GM12874 (cell line): Measurements from ENCODE around the gene SRRT.

Source experiments
- CTCF ChIP-seq: IDR thresholded peaks from 2 replicates; pipeline ENCODE4 v1.5.1; 2011; ENCODE audit warnings: low read depth, mild to moderate bottlenecking, control low read depth, low read length, moderate library complexity; ENCODE audit not compliant: insufficient read depth

SRRT gene

GRCh38 chr7:100891568-100892247 is 16.8 kb downstream of the SRRT start:
- TF ChIP-seq CTCF, result no peak

GRCh38 chr7:100892364-100893317 is 17.7 kb downstream of the SRRT start:
- TF ChIP-seq CTCF, result no peak

GRCh38 chr7:100893318-100893895 is 18.5 kb downstream of the SRRT start:
- no peak for TF ChIP-seq CTCF

- TF ChIP-seq CTCF, result no peak
Observed at GRCh38 chr7:100893910-100894721, 19.2 kb downstream of the SRRT start.

- peak; percentile 95 for TF ChIP-seq CTCF
Observed at GRCh38 chr7:100894860-100895700, 20.2 kb downstream of the SRRT start.

GRCh38 chr7:100895701-100895955 is 20.7 kb downstream of the SRRT start, which contains the start of gene ACHE:
ACHE (minus strand) TSS chr7:100895888; CDS start chr7:100894232, 1,656 bp downstream.
- no peak for TF ChIP-seq CTCF
